ENCODE results near the gene PHB1. TPM values are rescaled to one million over a fixed set of nuclear protein-coding genes. Genes with fewer than 3 reads are reported as not detected.
A peak's percentile ranks its signal among the peaks of the same experiment; 100 is the strongest.
"Not testable (repeated sequence)": the region's sequence is repeated elsewhere in the genome, so short reads cannot be mapped to it uniquely, and the experiment has no call there.

The PHB1 gene
- total RNA-seq, 2 experiments from 2014 or later: 24.2 to 31.6 TPM

- no peaks in the 10 kb centered on the region for H3K36me3 Mint-ChIP-seq (ENCODE audit: low read depth)
- peak overlapping the region; percentile 64 for H3K27ac Mint-ChIP-seq
- no peaks in the 10 kb centered on the region for H3K9me3 Mint-ChIP-seq
- H3K4me3 Mint-ChIP-seq: no peak overlapping the region
- POLR2A ChIA-PET: interaction anchor here (1.1 to 1.7 kb wide), 3 partner anchors 30 to 73 kb away, joined by 3 to 10 read pairs (median 4); no protein-coding TSS in a partner anchor
- peak overlapping the region; percentile 24 for H3K4me3 ChIP-seq (ENCODE audit: low read length)
- H3K36me3 ChIP-seq (ENCODE audit: insufficient read depth, low read length): no peaks in the 10 kb centered on the region
- DNase-seq (peak in 5 of 14 experiments; percentile 9 to 56 (median 46)), ATAC-seq (ENCODE audit: poor library complexity) (no peak)
- H3K4me1 Mint-ChIP-seq (ENCODE audit: low read depth): peaks cover 61% of the 10 kb centered on the region
- CTCF ChIA-PET: interaction anchor here (0.6 to 1.2 kb wide), 3 partner anchors 9 to 51 kb away, joined by 3 to 4 read pairs (median 4); no protein-coding TSS in a partner anchor
- no peaks in the 10 kb centered on the region for H3K27me3 Mint-ChIP-seq
- no peak for TF ChIP-seq CTCF (IDR thresholded peaks at IDR 0.05)
- H3K9me3 ChIP-seq (ENCODE audit: control insufficient read depth in 1 of 2, insufficient read depth in 1 of 2, low read length in 2 of 2): no peaks in the 10 kb centered on the region
- no peaks in the 10 kb centered on the region for H3K27me3 ChIP-seq (ENCODE audit: control insufficient read depth in 1 of 2, insufficient read depth in 2 of 2, low read length in 2 of 2)
- H3K4me1 ChIP-seq (ENCODE audit: insufficient read depth, low read length): peaks cover 70% of the 10 kb centered on the region
- intact Hi-C loops (cut with DNase I, micrococcal nuclease): no loop called here
- peak overlapping the region in 1 of 2 donors; percentile 70 for H3K27ac ChIP-seq (ENCODE audit: low read depth in 1 of 2, low read length in 2 of 2)
These were observed 23.9 kb downstream of the PHB1 start for GRCh38 chr17:49390548-49391324.

GRCh38 chr17:49389514-49390347 lies 25.0 kb downstream of the PHB1 start:
- H3K4me3 ChIP-seq (ENCODE audit: low read length); ATAC-seq (ENCODE audit: poor library complexity); H3K9me3 ChIP-seq (ENCODE audit: control insufficient read depth in 1 of 2, insufficient read depth in 1 of 2, low read length in 2 of 2); H3K36me3 ChIP-seq (ENCODE audit: insufficient read depth, low read length); intact Hi-C loops (cut with DNase I, micrococcal nuclease); H3K9me3 Mint-ChIP-seq; H3K27me3 ChIP-seq (ENCODE audit: control insufficient read depth in 1 of 2, insufficient read depth in 2 of 2, low read length in 2 of 2); H3K27me3 Mint-ChIP-seq; H3K36me3 Mint-ChIP-seq (ENCODE audit: low read depth): not testable (repeated sequence)
- Mint-ChIP-seq H3K27ac (peak overlapping the region; percentile 79), H3K4me3 (peak overlapping the region; percentile 43), H3K4me1 (ENCODE audit: low read depth) (peaks cover 56% of the 10 kb centered on the region)
- H3K27ac ChIP-seq (ENCODE audit: low read depth in 1 of 2, low read length in 2 of 2): peak overlapping the region; percentile 44 to 70
- ChIA-PET CTCF (interaction anchor here (1.0 to 3.1 kb wide), 2 partner anchors 21 to 74 kb away, joined by 4 to 7 read pairs; no protein-coding TSS in a partner anchor), POLR2A (interaction anchor here (0.7 to 1.7 kb wide), 6 partner anchors 26 to 1230 kb away, joined by 3 to 10 read pairs (median 4); partner anchors contain the start of gene ZNF652)
- H3K4me1 ChIP-seq (ENCODE audit: insufficient read depth, low read length): peaks cover 67% of the 10 kb centered on the region
- DNase-seq: peak in 3 of 14 experiments; percentile 24 to 35 (median 30)

GRCh38 chr17:49388692-49389513 lies 25.8 kb downstream of the PHB1 start:
- H3K36me3 Mint-ChIP-seq (ENCODE audit: low read depth): no peaks in the 10 kb centered on the region
- H3K27me3 Mint-ChIP-seq: no peaks in the 10 kb centered on the region
- Histone ChIP-seq H3K4me1 (ENCODE audit: insufficient read depth, low read length) (peaks cover 62% of the 10 kb centered on the region), H3K9me3 (ENCODE audit: control insufficient read depth in 1 of 2, insufficient read depth in 1 of 2, low read length in 2 of 2) (no peaks in the 10 kb centered on the region), H3K36me3 (ENCODE audit: insufficient read depth, low read length) (no peaks in the 10 kb centered on the region), H3K27me3 (ENCODE audit: control insufficient read depth in 1 of 2, insufficient read depth in 2 of 2, low read length in 2 of 2) (no peaks in the 10 kb centered on the region), H3K4me3 (ENCODE audit: low read length) (peak overlapping the region; percentile 0), H3K27ac (ENCODE audit: low read depth in 1 of 2, low read length in 2 of 2) (peak overlapping the region; percentile 48 to 63)
- ChIA-PET POLR2A (interaction anchor here (0.5 to 1.6 kb wide), 9 partner anchors 12 to 1229 kb away, joined by 3 to 7 read pairs (median 4); partner anchors contain the start of gene ZNF652), CTCF (interaction anchor here (1.0 to 3.1 kb wide), 2 partner anchors 21 to 73 kb away, joined by 4 to 7 read pairs; no protein-coding TSS in a partner anchor)
- ATAC-seq (ENCODE audit: poor library complexity) (no peak), DNase-seq (peak in 1 of 14 experiments; percentile 6)
- H3K9me3 Mint-ChIP-seq: no peaks in the 10 kb centered on the region
- H3K27ac Mint-ChIP-seq: peak overlapping the region; percentile 79
- peak overlapping the region; percentile 74 for H3K4me3 Mint-ChIP-seq
- intact Hi-C loops (cut with DNase I, micrococcal nuclease): no loop called here
- peaks cover 52% of the 10 kb centered on the region for H3K4me1 Mint-ChIP-seq (ENCODE audit: low read depth)
- no peak for TF ChIP-seq CTCF (IDR thresholded peaks at IDR 0.05)
